GM19351 (cell line): ENCODE results near the gene MAST4.

Experiments
- ATAC-seq: cut with Tn5 transposase; IDR thresholded peaks from one replicate; pipeline ENCODE4 v1.9.1; 2021; ENCODE audit warnings: mild to moderate bottlenecking, moderate library complexity; ENCODE audit not compliant: unreplicated experiment

Gene MAST4

DNA sequence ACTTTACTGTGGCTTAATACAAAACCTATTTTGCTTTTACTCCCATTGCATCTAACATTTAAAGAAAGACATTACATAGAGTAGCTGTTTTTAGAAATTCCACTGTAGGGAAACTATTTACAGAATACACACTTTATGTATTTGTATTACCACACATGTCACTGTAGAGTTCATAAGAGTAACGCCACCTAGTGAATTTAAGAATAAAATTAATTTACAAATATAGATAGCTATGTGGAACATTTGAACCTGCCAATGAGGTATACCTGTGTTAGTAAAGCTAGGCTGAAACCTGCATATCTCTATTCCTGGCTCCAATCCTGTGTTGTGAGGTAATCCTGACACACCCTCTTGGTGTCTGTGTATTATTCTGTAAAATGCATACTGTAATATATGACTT lies 234.4 kb downstream of the MAST4 start:
- ATAC-seq = no peak

DNA sequence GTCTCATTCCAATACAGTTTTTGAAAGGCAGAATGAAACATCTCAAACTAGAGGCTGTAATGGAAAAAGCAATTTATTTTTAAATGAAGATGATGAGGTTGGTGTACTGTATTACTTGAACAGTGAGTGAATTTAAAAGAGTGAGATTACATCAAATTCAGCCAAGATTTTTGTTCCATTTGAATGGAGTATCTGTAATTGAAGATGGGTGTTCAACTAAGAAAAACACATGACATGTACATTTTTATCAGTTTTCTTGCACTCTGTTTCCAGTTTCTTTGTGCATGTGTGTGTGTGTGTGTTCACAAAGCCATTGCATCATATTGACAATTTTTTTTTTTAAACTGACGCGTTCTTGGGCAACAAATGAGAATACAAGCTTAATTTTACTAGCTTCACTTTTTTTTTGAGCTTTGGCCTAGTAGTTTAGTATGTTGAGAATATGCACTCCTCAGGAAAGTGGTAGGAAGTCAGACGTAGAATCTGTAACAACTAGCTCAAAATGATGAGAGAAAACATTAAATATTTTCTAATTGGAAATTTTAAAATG lies 243.5 kb downstream of the MAST4 start:
- ATAC-seq = no peak

DNA sequence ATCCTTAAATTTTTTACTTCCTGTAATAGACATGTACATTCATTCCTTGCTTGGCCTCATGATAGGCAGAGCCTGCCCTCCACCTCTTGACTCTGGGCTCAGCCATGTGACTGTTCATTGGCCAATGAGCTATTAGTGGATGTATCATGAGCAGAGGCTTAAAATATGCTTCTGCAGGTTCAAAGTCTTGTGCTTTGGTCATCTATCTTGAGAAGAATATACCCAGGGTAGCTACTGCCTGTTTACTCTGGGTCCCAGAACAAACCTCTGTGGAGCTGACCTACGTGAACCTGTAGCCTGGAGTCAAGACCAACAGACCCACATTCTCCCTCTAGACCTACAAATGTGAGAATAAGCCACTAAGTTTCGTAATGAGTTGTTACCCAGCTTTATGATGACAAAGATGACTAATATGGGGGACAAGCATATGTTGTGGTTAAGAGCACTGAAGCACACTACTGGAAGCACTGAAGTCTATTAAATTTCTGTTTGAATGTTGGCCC lies 244.4 kb downstream of the MAST4 start:
- ATAC-seq = peak; percentile 98

DNA sequence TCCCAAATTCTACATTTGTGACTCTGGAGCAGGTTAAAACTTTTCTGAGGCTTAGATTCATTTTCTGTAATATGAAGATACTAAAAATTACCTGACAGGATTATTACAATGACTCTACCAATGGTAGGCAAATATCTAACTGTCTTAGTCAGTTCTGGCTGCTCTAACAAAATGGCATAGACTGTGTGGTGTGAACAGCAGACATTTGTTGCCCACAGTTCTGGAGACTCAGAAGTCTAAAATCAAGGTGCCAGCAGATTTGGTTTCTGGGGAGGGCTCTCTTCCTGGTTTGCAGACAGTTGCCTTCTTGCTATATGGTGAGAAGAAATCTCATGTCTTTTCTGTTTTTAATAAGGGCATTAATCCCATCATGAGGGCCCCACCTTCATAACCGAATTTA lies 245.1 kb downstream of the MAST4 start:
- ATAC-seq = no peak

DNA sequence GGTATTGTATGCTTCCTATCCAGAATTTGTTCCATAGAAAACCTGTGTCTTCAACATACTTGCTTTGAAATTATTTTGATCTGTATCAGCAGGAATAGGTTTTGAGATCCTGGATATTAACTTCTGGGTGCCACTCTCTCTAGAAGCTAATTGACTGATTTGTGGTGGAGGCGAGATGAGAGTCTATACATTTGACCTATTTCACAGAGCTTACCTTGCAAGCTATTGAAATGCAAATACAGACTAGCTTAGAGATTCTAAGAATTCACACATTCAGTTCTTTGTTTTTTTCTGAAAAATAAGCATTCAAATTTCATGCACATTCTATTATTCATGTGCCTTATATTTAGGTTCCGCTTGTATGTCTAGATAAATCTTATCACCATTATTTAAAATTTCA lies 246.3 kb downstream of the MAST4 start:
- ATAC-seq = no peak

DNA sequence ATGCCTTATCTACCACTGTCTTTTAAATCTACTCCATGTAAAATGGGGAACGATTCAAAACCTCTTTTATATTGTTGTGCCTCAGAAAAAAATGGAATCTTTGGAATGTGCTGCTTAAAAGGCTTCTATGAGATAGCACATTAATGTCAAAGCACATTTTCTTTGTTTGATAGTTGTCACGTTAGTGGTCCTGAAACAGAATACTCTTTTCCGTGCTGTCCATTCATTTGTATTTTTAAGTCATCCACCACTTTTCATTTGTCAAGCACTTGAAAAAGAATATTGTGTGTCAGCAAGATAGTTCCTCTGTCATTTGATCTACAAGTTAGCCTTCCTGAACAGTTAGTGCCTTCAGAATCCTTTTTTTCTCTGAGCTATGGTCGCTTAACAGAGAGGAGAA lies 246.9 kb downstream of the MAST4 start:
- no peak for ATAC-seq

DNA sequence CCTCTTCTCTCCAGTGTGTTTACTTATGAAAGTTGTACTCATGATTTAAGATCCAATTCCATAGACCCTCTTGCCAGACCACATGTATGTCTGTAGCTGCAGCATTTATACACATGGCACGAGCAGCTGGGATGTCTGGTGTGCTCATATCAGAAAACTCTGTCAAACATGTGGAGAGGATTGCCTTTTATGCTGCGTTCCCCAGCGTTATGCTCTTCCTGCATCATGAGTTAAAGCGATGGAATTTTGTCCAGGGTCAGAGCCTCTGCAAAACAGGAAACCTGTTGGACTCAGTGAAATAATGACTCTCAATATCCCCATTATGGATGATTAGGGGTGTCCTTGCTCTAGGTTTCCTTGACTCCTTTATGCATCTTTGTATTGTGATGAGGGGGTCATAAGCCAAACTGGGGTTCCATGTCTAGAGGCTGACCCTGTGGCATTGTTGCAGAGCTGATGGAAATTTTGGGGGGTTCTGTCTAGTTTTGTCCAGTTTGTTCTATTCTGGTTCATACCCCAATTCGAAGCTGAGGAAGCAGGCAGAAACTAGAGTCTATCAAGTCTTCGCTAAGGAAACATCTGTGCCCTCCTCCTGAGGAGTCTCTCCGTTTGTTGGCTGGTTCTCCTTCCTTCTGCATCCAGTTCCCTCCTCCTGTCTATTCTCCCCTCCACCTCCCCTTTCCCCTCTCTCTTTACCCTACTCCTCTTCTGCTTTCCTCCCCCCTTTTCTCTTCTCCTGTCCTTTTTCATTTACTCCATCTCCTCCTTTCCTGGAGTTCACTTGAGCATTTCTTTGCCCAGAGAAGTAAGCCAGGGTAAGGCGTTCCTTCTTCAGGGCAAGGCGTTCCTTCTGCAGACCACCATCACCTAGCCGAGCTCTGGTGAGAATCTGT lies 252.8 kb downstream of the MAST4 start:
- no peak for ATAC-seq

DNA sequence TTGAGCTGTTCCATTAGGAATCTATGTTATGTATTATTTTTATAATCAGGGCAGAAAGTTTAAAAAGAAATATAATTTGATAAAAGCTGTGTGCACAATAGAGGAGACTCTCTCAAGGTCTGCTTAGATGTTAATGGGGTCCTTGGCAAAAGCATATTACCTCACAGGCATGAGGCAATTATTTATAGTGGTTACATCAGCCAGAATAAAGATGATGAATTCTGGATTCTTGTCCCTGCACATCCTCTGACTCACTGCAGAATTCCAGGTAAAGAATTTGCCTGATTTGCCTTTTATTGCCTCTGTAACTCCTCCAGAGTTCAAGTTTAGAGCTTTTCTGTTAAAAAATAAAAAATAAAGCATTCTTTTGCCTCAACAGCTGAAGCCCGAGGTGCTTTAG lies 253.6 kb downstream of the MAST4 start:
- no peak for ATAC-seq

DNA sequence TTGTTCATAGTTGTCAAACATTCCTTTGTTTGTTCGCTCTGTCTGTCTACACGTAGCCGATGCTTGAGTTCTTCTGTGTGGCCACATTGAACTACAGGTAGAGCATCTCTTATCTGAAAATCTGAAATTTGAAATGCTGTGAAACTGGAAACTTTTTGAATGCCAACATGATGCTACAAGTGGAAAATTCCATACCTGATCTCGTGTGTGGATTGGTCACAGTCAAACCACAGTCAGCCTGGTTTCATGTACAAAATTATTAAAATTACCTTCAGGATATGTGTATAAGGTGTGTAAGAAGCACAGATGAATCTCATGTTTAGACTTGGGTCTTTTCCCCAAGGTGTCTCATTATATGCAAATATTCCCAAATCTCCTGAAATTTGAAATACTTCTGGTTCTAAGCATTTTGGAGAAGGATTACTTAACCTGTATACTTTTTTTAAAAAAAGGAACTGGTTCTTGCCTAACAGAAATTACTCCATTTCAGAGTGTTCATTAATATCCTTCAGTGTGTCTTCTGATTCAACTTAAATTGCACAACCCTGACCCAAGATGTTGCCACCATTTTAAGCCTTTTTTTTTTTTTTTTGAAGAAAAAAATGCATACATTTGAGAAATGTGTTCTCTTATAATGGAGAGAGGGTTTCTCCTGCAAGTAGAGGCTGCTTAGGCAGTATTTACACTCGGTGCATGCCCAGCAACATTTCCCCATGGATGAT lies 254.3 kb downstream of the MAST4 start:
- no peak for ATAC-seq

DNA sequence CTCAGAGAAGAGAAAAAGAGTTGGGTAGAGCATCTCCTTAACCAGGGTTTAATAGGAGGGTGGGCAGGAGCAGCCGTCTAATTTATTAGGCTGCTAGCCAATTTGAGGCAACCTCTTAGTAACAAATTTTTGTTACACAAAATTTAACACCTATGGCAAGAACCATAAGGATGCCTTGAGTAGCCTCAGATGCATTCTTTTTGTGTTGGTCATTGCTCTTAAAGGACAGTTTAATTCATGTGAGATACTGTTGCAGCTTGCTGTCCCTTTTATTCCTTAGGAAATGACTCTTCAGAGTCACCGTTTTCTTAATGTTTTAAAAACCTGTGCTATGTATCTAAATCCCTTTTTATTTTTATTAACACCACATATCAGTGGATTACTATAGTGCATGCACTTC lies 255.1 kb downstream of the MAST4 start:
- ATAC-seq = no peak

DNA sequence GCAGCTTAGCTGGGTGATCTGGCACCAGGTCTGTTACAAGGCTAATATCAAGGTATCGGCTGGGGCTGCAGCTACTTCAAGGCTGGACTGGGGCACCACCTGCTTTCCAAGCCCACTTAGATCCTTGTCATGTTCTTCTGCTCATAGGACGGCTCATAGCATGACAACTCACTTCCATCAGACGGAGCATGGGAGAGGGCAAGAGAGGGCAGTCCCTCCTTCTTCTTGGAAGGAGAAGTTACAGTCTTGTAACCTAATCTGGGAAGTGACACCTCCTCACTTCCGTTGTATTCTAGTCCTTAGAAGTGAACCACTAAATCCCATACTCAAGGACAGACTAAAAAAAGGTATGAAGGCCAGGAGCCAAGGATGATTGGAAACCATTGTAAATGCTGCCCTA lies 258.2 kb downstream of the MAST4 start:
- no peak for ATAC-seq

DNA sequence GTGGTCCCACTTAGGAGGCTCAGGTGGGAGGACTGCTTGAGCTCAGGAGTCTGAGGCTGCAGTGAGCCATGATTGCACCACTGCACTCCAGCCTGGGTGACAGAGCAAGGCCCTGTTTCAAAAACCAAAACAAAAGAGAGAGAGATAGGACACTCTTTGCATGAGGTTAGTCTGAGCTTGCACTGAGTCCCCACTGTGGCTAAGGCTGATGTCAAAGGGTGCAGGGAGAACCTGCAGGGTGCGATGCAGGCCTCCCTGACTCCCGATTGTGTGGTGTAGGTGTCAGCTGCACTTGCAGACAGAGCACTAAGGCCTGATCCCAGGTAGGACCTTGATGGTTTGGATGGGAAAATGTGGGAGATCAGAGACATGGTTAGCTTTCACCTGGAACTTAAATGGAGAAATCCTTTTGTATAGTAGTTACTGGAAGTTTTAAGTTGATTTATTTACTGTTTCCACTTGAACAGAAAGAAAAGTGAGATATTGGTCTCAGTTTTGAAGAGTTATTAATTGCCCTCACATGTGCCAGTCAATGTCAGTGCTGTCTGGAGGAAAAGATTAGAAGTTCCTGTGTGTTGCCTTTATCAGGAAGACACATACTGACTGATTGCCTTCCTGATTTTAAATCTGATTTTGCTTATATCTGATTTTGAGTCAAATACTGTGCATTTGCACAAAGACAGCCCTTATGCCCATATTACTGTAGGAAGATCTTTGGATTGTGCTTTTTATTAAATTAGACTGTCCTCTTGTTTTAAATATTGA lies 260.0 kb downstream of the MAST4 start:
- no peak for ATAC-seq

DNA sequence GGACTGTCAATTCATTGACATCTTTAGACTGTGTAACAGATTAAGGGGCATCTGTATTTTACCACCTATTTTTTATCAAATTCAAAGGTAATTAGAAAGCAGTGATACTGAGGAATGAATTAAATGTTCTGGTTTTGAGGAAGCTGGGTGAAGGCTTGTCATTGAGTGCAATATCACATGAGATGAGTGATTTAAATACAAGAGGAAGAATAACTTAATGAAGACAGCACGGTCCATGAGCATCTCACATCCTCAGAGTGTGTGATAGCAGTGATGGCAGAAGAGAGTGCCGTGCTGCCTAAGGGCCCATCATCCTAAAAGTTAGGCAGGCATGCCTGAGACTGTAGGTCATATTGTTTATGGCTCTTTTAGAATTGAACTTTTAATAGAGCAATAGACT lies 263.3 kb downstream of the MAST4 start:
- no peak for ATAC-seq

DNA sequence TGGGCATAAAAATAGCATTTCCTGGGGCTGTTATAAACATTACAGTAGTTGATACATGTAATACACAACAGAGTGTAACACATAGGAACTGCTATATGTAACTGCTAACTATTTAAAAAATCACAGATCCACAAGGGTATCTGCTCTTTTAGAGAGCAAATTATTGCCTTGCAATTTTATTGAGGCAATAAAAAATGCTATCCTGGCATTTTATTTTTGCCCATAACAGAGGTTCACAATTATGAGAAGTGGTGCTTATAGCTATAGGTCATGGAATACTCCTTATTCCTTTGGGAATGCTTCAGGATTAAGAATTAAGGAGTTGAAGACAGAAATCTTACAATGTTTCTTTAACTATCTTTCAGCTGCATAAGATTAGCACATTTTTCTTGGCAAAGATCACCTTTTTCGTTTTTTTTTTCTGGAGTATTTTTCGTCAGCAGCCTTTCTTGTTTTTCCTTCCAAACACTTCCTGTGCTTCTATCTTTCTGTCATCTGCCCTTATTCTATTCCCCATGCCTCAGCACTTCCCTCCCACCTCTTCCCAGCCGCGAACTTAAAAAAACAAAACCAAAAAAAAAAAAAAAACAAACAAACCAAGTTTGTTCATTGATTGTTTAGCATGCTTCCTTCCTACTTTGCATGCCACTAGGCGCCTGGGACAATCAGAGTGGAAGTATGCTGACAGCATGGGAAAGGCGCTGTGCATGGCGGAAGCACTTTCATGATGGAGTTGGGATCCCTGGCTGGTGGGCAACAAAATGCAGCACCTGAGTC lies 264.2 kb downstream of the MAST4 start:
- ATAC-seq = no peak

DNA sequence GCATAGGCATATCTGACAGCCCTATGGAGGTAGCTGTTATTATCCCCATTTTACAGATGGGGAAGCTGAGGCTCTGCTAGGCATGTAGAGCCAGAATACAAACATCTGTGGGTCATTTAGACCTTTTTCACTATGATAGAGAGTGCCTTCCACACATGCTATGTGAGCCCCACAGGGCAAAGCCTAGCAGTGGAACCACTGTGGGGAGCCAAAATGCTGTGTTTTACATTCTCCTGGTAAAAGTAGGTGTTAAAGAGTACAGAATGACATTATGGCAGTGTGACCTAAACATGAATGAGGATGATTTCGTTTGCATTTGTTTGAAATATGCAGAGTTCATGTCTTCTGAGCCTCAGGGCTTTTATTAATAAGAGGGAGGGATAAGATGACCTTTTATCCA lies 265.2 kb downstream of the MAST4 start:
- no peak for ATAC-seq

DNA sequence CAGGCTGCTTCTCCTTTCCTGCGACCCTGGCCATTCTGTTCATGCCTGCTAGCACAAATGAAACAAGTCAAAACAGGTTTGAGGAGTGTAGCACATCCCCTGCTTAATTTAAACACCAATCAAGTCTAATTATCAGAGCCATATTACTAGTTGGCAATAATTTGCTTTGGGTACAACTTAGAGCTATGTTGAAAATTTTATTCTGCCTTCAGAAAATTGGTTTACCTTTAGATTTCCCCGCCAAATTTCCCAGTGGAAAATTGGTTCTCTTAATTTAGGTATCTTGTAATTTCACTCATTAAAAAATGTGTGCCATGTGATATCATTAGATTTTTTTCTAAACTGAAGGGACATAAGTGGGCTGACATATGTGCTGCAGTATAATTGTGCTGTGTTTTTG lies 265.8 kb downstream of the MAST4 start:
- ATAC-seq = no peak

DNA sequence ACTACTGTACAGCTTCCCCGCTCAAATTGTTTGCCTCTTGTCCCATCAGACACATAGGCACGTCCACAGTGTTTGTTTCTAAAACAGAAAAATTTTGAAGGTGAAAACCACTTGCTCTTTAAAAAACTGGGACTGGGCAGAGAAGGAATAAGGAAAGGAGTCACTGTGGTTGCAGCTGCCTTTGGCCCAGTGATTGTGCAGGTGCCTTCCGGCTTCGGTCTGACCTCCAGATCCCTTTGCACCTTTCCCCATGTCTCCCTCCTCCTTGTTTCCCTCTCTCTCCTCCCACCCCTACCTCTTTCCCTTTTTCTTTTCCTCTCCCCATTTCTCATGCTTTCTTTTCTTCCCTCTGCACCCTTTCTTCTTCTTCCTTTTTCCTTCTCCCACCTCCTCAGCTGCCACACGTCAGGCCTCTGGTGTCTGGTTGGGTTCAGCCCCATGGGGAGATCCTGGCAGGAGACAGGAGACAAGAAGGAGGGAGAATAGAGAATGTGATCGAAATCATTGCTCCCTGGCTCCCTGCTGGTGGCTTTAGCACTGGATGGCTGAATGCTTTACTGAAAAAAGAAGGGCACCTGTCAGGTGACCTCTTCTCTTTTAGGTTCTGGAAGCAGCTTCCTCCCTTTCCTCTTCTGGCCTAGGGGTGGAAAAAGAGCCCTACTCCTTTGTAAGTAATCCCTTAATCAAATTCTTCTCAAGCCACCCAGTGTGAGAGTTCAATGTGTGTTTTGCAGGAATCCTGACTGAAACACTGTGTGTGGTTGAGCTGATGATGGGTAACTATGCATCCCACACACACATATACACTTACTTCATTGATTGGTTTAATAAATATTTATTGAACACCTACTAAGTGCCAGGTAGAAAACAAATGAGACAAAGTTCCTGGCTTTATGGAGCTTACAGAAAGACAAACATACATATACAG lies 267.3 kb downstream of the MAST4 start:
- no peak for ATAC-seq

DNA sequence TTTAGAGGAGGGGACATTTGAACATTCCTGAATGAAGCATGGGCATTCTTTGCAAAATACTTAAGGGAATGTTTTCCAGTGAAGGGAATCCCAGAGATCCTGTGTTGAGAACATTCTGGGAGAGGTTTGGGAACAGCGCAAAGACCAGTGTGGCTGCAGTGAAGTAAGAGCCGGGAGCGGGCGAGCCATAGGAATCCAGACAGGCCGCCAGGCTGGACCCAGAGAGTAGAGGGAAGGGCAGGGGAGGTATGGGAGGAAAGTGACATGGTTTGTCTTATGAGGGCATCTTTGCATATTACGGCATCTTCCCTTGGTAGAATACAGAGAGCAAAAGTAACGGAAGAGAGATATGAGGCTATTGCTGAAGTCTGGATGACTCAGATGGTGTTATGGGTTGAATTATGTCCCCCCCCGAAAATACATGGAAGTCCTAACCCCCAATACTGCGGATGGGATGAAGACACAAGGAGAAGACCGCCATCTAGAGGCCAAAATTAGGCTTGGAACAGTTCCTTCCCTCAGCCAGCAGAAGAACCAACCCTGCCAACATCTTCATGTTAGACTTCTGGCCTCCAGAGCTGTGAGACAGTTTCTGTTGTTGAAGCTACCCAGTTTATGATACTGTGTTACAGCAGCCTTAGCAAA lies 268.2 kb downstream of the MAST4 start:
- no peak for ATAC-seq
